ENCODE data around the gene TTC28.
"Not testable (repeated sequence)": the region's sequence is repeated elsewhere in the genome, so short reads cannot be mapped to it uniquely, and the experiment has no call there.

Gene TTC28

DNA sequence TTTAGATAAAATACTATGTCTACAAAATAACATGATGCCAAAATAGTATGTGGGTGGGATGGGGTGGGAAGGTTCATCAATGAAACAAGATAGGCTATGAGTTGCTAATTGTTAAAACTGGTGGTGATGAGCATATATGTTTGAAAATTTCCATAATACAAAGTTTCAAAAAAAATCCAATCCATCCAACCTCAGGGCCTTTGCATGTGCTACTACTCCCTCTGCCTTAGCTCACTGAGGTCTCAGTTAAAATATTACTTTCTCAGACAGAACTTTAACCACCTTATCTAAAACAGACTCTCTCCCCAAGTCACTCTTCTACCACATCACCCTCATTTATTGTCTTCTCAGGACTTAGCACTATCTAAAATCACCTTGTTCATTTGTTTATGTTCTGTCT lies 201.1 kb downstream of the TTC28 start:
- no peak for DNase-seq

DNA sequence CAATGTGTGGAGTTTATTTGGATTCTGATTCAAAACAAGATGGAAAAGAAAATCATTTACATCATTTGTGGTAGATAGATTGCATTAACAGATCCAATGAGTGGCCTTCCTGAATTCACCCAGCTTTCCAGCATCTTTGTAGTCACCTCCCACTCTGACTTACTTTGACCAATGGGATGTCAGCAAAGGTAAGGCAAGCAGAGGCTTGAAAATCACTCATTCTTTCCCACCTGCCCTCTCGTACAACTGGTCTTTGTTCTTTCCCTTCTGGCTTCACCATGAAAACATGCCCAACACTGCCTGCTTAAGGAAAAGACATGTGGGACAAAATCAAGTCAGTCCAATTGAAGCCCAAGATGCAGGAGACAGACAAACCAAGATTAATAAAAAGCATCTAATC lies 202.1 kb downstream of the TTC28 start:
- no peak for DNase-seq

DNA sequence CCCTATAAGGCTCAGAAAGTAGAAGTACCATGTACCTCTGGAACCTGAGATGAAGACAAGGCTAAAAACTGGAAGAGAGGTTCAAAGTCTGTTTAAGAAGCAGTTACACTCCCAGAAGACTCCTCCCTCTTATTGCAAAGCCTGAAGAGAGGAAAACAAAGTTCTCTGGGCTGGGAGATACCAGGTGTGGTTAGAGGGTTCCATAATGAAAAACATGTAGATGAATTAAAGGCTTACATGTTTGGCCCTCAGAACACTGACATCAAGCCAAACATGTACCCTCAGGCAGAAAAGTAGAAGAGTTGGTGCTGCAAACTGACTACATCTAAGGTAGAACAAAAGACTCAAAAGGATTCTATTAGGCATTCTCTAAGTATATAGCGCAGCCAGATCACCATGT lies 205.3 kb downstream of the TTC28 start:
- no peak for DNase-seq

DNA sequence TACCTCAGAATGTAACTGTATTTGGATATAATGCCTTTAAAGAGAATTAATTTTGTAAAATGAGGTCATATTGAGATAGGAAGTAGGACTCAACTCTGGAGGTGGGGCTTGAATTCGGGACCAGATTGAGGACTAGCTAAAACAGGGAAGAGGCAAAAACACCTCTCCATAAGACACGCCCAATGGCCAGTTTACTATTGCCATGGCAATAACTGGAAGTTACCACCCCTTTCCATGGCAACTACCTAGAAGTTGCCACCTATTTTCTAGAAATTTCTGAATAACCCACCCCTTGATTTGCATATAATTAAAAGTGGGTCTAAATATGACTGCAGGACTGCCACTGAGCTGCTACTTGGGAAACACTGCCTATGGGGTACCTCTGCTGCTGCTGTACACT lies 206.4 kb downstream of the TTC28 start:
- DNase-seq: no peak

DNA sequence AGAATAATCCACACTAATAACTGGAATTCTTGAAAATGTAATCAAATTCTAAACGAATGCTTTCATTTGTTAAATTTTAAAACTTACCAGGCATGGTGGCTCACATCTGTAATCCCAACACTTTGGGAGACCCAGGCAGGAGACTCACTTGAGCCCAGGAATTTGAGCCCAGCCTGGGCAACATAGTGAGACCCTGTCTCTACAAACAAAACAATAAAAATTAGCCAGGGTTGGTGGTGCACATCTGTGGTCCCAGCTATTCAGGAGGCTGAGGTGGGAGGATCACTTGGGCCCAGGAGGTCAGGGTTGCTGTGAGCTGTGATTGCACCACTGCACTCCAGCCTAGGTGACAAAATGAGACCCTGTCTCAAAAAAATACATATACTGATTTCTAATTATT lies 212.6 kb downstream of the TTC28 start:
- DNase-seq: not testable (repeated sequence)

- DNase-seq: no peak
Measured at GRCh38 chr22:28466399-28466798, 213.2 kb downstream of the TTC28 start.

DNA sequence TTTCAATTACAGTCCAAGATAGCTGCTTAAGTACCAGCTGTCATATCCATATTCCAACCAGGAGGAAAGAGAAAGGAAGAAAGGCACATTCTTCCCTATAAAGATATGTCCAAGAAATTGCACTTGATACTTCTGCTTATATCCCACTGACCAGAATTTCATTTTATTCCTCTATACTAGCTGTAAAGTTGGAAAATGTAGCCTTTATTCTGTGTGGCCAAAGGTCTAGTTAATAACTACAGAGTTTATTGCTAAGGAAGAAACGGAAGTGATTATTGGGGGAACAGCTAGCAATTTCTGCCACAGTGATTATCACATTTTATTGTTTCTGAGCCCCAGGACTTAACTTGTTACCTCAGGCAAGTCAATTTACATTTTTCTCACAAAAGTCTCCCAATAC lies 213.8 kb downstream of the TTC28 start:
- DNase-seq: no peak

DNA sequence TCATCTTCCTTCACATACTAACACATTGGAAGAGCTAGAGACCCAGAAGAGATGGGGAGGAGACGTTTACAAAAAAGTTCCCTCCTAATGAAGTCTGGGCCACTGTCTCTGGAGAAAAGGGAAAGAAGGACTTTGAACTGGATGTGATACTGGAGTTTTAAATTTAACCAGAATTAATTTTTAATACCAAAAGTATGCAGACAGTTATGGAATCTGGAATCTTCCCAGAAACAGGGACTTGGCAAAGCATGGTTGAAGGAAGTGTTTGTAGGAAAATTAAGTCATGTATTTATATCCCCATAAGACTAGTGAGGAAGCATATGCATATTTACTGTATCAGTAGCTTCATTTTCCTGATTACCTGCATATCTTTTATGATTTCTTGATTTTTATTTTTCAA lies 215.5 kb downstream of the TTC28 start:
- no peak for DNase-seq

GRCh38 chr22:28463408-28463807 lies 216.2 kb downstream of the TTC28 start:
- DNase-seq: not testable (repeated sequence)

DNA sequence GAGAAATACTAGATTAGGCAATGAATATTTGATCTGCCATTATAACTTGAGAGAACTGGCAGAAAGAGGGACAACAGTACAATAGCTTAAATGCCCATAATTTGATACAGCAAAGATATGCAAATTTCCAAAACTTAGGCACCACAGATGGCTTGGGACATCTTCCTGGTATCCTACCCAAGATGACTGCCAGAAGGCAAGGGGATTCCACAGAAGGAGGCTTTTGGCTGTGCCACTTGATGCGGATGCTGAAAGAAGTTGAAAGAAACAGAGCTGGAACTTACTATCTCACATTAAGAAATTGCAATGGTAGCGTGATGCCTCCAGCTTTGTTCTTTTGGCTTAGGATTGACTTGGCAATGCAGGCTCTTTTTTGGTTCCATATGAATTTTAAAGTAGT lies 216.7 kb downstream of the TTC28 start:
- DNase-seq: no peak

GRCh38 chr22:28462041-28462440 lies 217.6 kb downstream of the TTC28 start:
- DNase-seq: no peak

DNA sequence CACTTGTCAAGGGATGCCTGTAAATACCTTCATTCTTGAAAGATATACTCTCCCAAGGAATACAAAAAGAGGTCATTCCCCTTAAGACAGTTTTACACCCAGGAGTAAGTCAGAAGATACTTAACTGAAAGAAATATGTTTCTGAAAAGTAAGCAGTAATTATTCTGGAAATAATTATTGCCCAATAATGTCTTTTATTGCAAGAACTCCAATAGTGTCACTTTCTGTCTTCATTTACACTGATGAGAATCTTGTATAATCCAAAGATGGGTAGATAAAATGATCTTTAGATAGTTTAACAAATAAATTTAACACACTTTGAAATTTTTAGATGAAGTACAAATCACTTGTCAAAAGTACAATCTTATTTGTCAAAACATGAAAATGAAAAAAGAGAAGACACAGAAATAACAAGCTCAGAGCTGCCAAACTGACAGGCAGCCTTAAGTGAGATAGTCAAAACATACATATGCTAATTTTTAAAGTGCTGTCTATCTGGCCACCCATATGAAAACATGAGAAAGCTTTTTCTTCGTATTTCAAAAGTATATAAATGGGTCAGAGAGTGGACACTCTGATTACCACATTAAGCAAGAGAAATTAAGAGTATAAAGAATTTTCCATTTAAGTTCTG lies 225.1 kb downstream of the TTC28 start:
- no peak for DNase-seq

- DNase-seq: no peak
Measured at GRCh38 chr22:28450109-28450508, 229.5 kb downstream of the TTC28 start.

DNA sequence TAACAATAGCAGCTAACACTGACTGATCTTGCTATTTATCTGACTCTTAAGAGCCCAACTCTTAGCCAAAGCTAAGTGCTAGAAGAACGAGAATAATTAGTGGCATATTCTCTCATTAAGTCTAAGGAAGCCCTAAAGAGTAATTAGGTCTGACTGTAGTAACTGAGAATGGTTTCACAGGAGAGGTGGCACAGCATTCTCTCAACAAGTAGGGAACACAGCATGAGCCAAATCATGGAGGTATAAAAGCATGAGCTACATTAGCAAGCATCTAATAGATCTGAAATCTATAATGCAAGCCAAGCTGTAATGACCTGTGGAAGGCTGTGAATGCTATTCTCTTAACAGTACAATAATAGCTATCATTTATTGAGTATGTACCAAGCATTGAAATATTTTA lies 230.6 kb downstream of the TTC28 start:
- no peak for DNase-seq

DNA sequence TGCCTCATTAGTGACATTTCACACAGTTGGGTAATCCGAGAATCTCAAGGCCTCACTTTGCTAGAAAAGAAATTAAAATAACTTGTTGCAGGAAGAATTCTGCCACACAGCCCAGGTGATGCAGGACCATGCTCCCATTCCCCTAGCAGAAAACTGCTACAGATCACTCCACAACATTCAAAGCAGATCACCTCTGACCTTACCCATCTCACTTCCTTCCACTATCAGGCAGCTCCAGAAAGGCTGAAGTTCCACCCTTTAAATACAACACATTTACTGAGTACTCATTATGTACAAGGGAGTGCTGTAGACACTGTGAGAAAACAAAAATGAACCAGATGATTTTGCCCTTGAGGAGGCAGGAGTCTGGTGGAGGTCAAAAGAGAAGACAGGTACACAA lies 231.0 kb downstream of the TTC28 start:
- DNase-seq: no peak

DNA sequence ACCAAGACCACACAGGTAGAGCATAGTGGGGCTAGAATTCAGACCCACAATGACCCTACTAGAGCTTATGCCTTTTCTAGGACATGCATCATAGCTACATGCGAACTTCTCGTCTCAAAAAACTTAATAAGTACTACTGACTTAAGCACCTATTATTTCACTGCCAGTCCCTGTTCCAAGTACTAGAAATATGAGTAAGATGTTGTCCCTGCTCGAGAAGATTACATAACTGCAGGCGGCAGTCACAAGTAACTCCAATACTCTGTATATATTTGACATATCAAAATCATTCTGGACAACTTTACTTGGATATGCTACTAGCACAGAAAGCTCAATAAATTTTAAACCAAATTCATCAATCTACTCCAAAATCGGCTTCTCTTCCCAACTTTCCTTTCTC lies 235.0 kb downstream of the TTC28 start:
- DNase-seq: no peak

DNA sequence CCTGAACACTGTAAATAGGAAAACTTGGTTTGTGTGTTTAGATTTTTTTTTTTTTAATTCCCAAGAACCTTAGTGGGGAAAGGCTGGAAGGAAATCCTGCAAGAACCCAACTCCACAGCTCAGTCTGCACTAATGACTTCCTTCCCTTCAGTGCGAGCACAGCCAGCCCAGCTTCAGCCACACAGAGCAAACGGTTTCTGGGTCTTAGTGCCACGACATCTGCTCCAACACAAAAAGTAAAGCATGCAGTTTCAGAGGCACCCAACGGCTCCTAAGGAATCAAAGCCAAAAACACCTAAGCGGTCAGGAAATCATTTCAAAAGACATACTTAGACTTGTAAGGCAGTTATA lies 236.1 kb downstream of the TTC28 start:
- DNase-seq: no peak

DNA sequence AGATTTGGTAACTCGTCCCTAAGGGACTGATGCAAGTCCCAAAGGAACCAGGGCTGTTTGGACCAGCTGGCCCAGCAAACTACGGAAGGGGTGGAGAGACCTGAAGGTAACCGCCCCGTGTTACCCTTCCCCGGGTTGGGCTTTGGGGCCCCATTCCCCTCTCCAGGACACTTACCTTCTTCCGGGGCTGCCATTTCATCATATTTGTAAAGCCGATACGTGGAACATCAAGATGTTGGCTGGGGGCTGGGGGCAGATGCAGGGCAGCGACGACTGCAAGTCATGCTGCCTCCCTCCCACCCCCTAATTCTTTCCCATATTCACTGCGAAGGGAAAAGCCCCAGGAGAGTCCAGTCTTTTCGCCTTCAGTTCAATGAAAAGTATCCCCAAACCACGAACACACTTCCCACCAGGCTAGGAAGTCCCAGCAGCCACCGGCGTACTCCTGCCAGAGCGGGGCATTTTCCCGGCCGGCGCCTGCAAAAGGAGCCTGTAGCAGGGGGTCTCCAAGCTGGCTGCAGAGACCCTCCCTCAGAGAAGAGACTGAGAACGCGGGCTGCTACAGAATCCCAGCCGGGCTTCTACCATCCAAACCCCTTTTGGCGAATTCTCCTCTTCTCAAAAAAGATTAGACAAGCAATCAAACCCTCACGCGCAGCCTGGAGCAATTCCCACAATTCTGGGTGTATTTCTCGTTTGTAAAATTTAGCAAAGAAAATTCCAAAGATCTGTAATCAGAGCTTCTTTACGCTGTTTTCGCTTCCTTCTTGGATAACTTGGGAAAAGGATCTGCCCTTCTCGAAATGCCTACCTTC lies 236.7 kb downstream of the TTC28 start:
- no peak for DNase-seq

- no peak for DNase-seq
Measured at GRCh38 chr22:28442264-28442710, 237.4 kb downstream of the TTC28 start.

- no peak for DNase-seq
Measured at GRCh38 chr22:28441720-28442263, 237.8 kb downstream of the TTC28 start.

GRCh38 chr22:28440592-28441390 lies 238.8 kb downstream of the TTC28 start:
- DNase-seq: no peak

- DNase-seq: peak; percentile 5
Measured at GRCh38 chr22:28438183-28438768, 241.4 kb downstream of the TTC28 start.

DNA sequence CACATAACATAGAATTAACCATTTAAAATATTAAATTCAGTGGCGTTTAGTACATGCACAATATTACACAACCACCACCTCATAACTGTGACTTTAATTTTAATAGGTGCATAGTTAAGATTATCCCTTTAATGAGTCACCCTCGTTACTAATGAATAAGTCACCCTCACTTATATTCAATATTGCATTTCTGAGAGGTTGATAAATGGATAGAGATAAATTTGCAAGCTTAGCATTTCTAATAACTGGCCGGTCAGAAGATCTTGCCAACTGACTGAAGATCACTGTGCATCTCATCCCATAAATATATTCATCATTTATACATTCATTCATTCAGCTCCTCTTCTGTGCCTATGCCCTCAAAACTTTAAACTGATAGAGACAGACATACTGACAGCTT lies 243.7 kb downstream of the TTC28 start:
- DNase-seq: no peak
